Psoas muscle (tissue), 8 donors: ENCODE data around the gene CLDN7. TPM values are rescaled to one million over a fixed set of nuclear protein-coding genes. Genes with fewer than 3 reads are reported as not detected.

Experiments
- ATAC-seq, 4 donors: fragments of 200-7000 bp; cut with Tn5 transposase; one replicate each; pipeline ENCODE4 v1.9.1; 2020; ENCODE audit warnings: moderate library complexity in 3 of 4, mild to moderate bottlenecking in 2 of 4
- DNase-seq, 2 donors: peaks; one replicate each; pipeline ENCODE4 v3.0.0-alpha.2; 2020
- H3K27ac ChIP-seq: fragments of 200-600 bp; one replicate; pipeline ENCODE4 v1.8.0; 2022
- H3K27me3 ChIP-seq, 3 donors: fragments of 200-600 bp in 1 of 3; one replicate each; pipeline versions ENCODE4 v1.6.1 to v1.8.0; 2013 to 2022; ENCODE audit warnings: low read length in 2 of 3, mild to moderate bottlenecking in 2 of 3, moderate library complexity in 1 of 3; ENCODE audit not compliant: insufficient read depth in 3 of 3
- H3K36me3 ChIP-seq, 2 donors: fragments of 200-600 bp in 1 of 2; one replicate each; pipeline versions ENCODE4 v1.6.1 to v1.8.0; 2013 to 2022; ENCODE audit warnings: low read depth in 1 of 2, mild to moderate bottlenecking in 1 of 2, moderate library complexity in 1 of 2; ENCODE audit not compliant: insufficient read depth in 1 of 2
- H3K4me1 ChIP-seq: fragments of 200-600 bp; one replicate; pipeline ENCODE4 v1.8.0; 2022
- H3K4me3 ChIP-seq: fragments of 200-600 bp; one replicate; pipeline ENCODE4 v1.8.0; 2022; ENCODE audit warnings: mild to moderate bottlenecking
- H3K9me3 ChIP-seq: fragments of 200-600 bp; one replicate; pipeline ENCODE4 v1.8.0; 2022
- CTCF ChIP-seq: fragments of 200-600 bp; IDR thresholded peaks from one replicate; pipeline ENCODE4 v1.8.0; 2022; ENCODE audit warnings: antibody characterized with exemption
- WGBS, 3 donors: extraction: QIAGEN DNeasy Blood & Tissue Kit; methylation state at CpG; one replicate each; pipeline versions ENCODE4 v1.1.6 to v1.1.7; 2013; 5-methylcytosine and 5-hydroxymethylcytosine counted together
- intact Hi-C, 2 donors: fragments of 100-400 bp; cut with DNase I; formaldehyde crosslinking; loops; one replicate each; pipeline versions ENCODE4 v1.11.0 to v1.14.2; 2022
- polyA plus RNA-seq, 3 donors: library from polyadenylated mRNA; stranded (reverse); fragments of 200-250 nt; gene quantifications; one replicate each; pipeline ENCODE4 v1.2.3, GENCODE V29; 2013
- total RNA-seq, 4 donors: library from RNA; stranded (reverse); fragmentation: NEBNext Ultra II Directional in 2 of 4; extraction: Animal tissue kit (Norgen Biotek cat#: 25700) in 2 of 4; gene quantifications; one replicate each; pipeline versions ENCODE4 v1.2.1 to v1.2.4, GENCODE V29; 2021 to 2023
- donor health status: healthy with polysubstance abuse.
- donor health status: DM: no; HTN: no; CAD: no; lungs with moderate emphysema.
- donor health status: Bipolar disorder and iron deficiency.
- donor health status: healthy.
- donor health status: DM: yes; HTN: yes; CAD: no.
- donor health status: DM: no; HTN: no; CAD: no.
- donor health status: DM: no; HTN: no; CAD: no.
- donor health status: DM: yes; HTN: yes; CAD: no.

The CLDN7 gene
- total and polyA plus RNA-seq, 7 donors, result 0.48 to 1.1 (median 0.93) TPM; not detected in 1

GRCh38 chr17:7252176-7253043 lies 9.9 kb downstream of the CLDN7 start, which contains the start of gene ELP5:
TSS of gene ELP5 (plus strand) at chr17:7252215. CDS start at chr17:7252551, 336 bp downstream.
- H3K9me3 ChIP-seq, result no peaks in the 10 kb centered on the region
- TF ChIP-seq CTCF, result peak; percentile 21
- peaks cover 2 to 44% of the 10 kb centered on the region in 2 donors for H3K36me3 ChIP-seq
- peak; percentile 68 to 80 (median 72) for ATAC-seq
- H3K27me3 ChIP-seq, result no peaks in the 10 kb centered on the region
- DNase-seq, result peak; percentile 96 to 98
- 1% methylated on average over 46 to 55 of the region's 55 CpGs for WGBS, 3 donors
- peak within 1 kb of the TSS; percentile 99 for H3K4me3 ChIP-seq
- intact Hi-C loops, result loop anchor here in 1 of 2 donors (1.0 kb wide), 1 partner anchor 44 kb away; no protein-coding TSS in a partner anchor
- H3K4me1 ChIP-seq, result peaks cover 42% of the 10 kb centered on the region
- H3K27ac ChIP-seq, result peak within 1 kb of the TSS; percentile 99

GRCh38 chr17:7251661-7252175 lies 10.6 kb downstream of the CLDN7 start, which contains the start of gene CTDNEP1:
TSS of gene CTDNEP1 (minus strand) at chr17:7251734. CDS start at chr17:7251296, 438 bp downstream.
- WGBS, 3 donors, result 0 to 1% (median 0%) methylated on average over 15 to 41 of the region's 41 CpGs
- DNase-seq (peak; percentile 97 to 99), ATAC-seq (peak; percentile 86 to 92 (median 88))
- H3K36me3 ChIP-seq, result peaks cover 2 to 42% of the 10 kb centered on the region in 2 donors
- no peak for TF ChIP-seq CTCF
- no peaks in the 10 kb centered on the region for H3K9me3 ChIP-seq
- peak within 1 kb of the TSS; percentile 99 for H3K4me3 ChIP-seq
- H3K4me1 ChIP-seq, result peaks cover 45% of the 10 kb centered on the region
- intact Hi-C loops, result loop anchor here in 1 of 2 donors (1.0 kb wide), 1 partner anchor 45 kb away; no protein-coding TSS in a partner anchor
- peak within 1 kb of the TSS; percentile 99 for H3K27ac ChIP-seq
- H3K27me3 ChIP-seq, result no peaks in the 10 kb centered on the region

- WGBS, 3 donors, result 0 to 1% (median 0%) methylated on average over 40 to 55 of the region's 55 CpGs
- H3K27me3 ChIP-seq, result no peaks in the 10 kb centered on the region
These were observed 11.3 kb downstream of the CLDN7 start for GRCh38 chr17:7250695-7251627.

More at GRCh38 chr17:7250695-7251627, 11.3 kb downstream of the CLDN7 start:
- peak in 1 of 2 donors; percentile 37 for DNase-seq
- intact Hi-C loops, result no loop called here
- peaks cover 45% of the 10 kb centered on the region for H3K4me1 ChIP-seq
- no peak for TF ChIP-seq CTCF
- H3K9me3 ChIP-seq, result no peaks in the 10 kb centered on the region
- peaks cover 2 to 42% of the 10 kb centered on the region in 2 donors for H3K36me3 ChIP-seq
- peak overlapping the region; percentile 99 for H3K4me3 ChIP-seq
- H3K27ac ChIP-seq, result peak overlapping the region; percentile 99
- ATAC-seq, result peak in 1 of 4 donors; percentile 1
